Astrocyte (in vitro differentiated cells and primary cell): Measurements from ENCODE around the gene DPM3.

ENCODE experiments used
- CTCF ChIP-seq: IDR thresholded peaks from 2 replicates; pipeline ENCODE4 v1.5.1; 2011; ENCODE audit warnings: low read depth, mild to moderate bottlenecking, inconsistent platforms, low read length, moderate library complexity; ENCODE audit not compliant: insufficient read depth
- EZH2 ChIP-seq: IDR thresholded peaks from 2 replicates; pipeline ENCODE4 v1.6.1; 2012; ENCODE audit warnings: mild to moderate bottlenecking, low read length, inconsistent platforms; ENCODE audit not compliant: insufficient read depth

- TF ChIP-seq CTCF = no peak
- TF ChIP-seq EZH2 = no peak
Measured at GRCh38 chr1:155184351-155184811, 44.0 kb upstream of the DPM3 start.
